PC-3 (cell line): ENCODE data around the gene TMEM108.

Experiments used
- EZH2 ChIP-seq: fragments of 300-600 bp; sonication (generic); IDR thresholded peaks from one replicate; pipeline ENCODE4 v1.6.1; 2017; ENCODE audit warnings: antibody characterized with exemption, mild to moderate bottlenecking, low read length; ENCODE audit not compliant: unreplicated experiment
- EZH2phosphoT487 ChIP-seq: fragments of 300-600 bp; sonication (generic); IDR thresholded peaks from 2 replicates; pipeline ENCODE4 v1.6.1; 2018; ENCODE audit warnings: mild to moderate bottlenecking, antibody characterized with exemption, low read length, borderline replicate concordance
- TF ChIP-seq, protein P1 (sequence below): fragments of 300-600 bp; sonication (generic); conservative IDR thresholded peaks from 2 replicates; pipeline ENCODE4 v1.5.1; 2017; ENCODE audit warnings: antibody characterized with exemption, low read depth, mild to moderate bottlenecking, low read length

GRCh38 chr3:133066026-133066425, 27.8 kb downstream of the TMEM108 start:
- TF ChIP-seq, protein P1, sequence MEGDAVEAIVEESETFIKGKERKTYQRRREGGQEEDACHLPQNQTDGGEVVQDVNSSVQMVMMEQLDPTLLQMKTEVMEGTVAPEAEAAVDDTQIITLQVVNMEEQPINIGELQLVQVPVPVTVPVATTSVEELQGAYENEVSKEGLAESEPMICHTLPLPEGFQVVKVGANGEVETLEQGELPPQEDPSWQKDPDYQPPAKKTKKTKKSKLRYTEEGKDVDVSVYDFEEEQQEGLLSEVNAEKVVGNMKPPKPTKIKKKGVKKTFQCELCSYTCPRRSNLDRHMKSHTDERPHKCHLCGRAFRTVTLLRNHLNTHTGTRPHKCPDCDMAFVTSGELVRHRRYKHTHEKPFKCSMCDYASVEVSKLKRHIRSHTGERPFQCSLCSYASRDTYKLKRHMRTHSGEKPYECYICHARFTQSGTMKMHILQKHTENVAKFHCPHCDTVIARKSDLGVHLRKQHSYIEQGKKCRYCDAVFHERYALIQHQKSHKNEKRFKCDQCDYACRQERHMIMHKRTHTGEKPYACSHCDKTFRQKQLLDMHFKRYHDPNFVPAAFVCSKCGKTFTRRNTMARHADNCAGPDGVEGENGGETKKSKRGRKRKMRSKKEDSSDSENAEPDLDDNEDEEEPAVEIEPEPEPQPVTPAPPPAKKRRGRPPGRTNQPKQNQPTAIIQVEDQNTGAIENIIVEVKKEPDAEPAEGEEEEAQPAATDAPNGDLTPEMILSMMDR, result no peak
- no peak for TF ChIP-seq EZH2phosphoT487
- no peak for TF ChIP-seq EZH2
